ENCODE data around the gene MAML1. TPM values are rescaled to one million over a fixed set of nuclear protein-coding genes. Genes with fewer than 3 reads are reported as not detected.

Gene MAML1
- total and polyA plus RNA-seq, 2 experiments from 2014 or later = 9.6 to 43.9 TPM

DNA sequence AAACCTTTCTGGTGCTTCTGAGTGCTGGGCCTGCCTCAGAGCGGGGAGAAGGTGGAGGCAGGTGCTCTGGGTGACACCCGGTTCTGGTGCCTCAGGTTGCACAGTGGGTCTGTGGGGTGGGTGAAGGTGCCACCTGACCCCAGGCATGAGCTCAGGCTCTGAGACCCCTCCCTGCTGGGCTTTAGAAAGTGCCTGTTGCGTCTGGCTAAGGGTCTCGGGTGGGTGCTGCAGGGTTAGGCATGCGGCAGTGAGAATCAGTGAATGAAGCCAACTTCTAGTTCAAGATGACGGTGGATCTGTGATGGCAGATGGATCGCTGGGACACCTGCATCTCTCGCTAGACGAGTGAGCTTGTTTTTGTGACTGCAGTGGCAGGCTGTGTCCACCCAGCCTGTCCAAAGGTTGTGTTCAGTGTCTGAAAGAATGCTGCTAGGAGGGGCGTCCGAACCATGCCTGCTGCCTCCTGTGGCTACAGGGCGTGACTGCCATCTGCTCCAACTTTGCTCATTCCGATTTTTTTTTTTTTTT is 93.1 kb downstream of the MAML1 start:
- peaks cover 22% of the 10 kb centered on the region for H3F3A ChIP-seq (replicated peaks; ENCODE audit: low read depth)
- peaks cover 25% of the 10 kb centered on the region for H4K20me1 ChIP-seq (replicated peaks; ENCODE audit: insufficient read depth)

More for the DNA sequence above, 93.1 kb downstream of the MAML1 start:
- peaks cover 39% of the 10 kb centered on the region for H3K4me1 Mint-ChIP-seq
- peaks cover 90% of the 10 kb centered on the region for H3K36me3 Mint-ChIP-seq (ENCODE audit: low read depth)
- TF ChIP-seq POLR2AphosphoS5 (IDR thresholded peaks at IDR 0.05; ENCODE audit: low read depth) = no peak
- no peak for TF ChIP-seq JUNB (IDR thresholded peaks at IDR 0.05; ENCODE audit: unreplicated experiment)
- no peak for TF ChIP-seq CREB1 (CRISPR knock-in tag; IDR thresholded peaks at IDR 0.05; ENCODE audit: low read depth)
- TF ChIP-seq, protein P1, sequence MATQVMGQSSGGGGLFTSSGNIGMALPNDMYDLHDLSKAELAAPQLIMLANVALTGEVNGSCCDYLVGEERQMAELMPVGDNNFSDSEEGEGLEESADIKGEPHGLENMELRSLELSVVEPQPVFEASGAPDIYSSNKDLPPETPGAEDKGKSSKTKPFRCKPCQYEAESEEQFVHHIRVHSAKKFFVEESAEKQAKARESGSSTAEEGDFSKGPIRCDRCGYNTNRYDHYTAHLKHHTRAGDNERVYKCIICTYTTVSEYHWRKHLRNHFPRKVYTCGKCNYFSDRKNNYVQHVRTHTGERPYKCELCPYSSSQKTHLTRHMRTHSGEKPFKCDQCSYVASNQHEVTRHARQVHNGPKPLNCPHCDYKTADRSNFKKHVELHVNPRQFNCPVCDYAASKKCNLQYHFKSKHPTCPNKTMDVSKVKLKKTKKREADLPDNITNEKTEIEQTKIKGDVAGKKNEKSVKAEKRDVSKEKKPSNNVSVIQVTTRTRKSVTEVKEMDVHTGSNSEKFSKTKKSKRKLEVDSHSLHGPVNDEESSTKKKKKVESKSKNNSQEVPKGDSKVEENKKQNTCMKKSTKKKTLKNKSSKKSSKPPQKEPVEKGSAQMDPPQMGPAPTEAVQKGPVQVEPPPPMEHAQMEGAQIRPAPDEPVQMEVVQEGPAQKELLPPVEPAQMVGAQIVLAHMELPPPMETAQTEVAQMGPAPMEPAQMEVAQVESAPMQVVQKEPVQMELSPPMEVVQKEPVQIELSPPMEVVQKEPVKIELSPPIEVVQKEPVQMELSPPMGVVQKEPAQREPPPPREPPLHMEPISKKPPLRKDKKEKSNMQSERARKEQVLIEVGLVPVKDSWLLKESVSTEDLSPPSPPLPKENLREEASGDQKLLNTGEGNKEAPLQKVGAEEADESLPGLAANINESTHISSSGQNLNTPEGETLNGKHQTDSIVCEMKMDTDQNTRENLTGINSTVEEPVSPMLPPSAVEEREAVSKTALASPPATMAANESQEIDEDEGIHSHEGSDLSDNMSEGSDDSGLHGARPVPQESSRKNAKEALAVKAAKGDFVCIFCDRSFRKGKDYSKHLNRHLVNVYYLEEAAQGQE (IDR thresholded peaks at IDR 0.05; ENCODE audit: unreplicated experiment) = no peak
- no peak for TF ChIP-seq NANOG (IDR thresholded peaks at IDR 0.05; ENCODE audit: borderline replicate concordance)
- no peak for TF ChIP-seq ZNF331 (CRISPR knock-in tag; IDR thresholded peaks at IDR 0.05; ENCODE audit: low read depth)
- no peak for TF ChIP-seq ZNF114 (CRISPR knock-in tag; IDR thresholded peaks at IDR 0.05)
- TF ChIP-seq STAT1 (IDR thresholded peaks at IDR 0.05; ENCODE audit: unreplicated experiment) = no peak
- H3K9me3 Mint-ChIP-seq = peaks cover 4% of the 10 kb centered on the region; the same call in 2 of the 3 replicates
- Histone ChIP-seq H3K27ac (ENCODE audit: low read depth) (no peak overlapping the region), H3K27me3 (ENCODE audit: insufficient read depth) (no peaks in the 10 kb centered on the region), H3K36me3 (ENCODE audit: insufficient read depth) (peaks cover 29% of the 10 kb centered on the region), H3K79me2 (replicated peaks; ENCODE audit: insufficient read depth) (peaks cover 21% of the 10 kb centered on the region), H3K4me2 (no peak overlapping the region), H3K9me2 (ENCODE audit: insufficient read depth) (no peaks in the 10 kb centered on the region), H3K4me3 (no peak overlapping the region), H3K4me1 (ENCODE audit: insufficient read depth) (peaks cover 34% of the 10 kb centered on the region), H2AFZ (no peak overlapping the region)
- ATAC-seq = no peak
- no peak for DNase-seq (ENCODE audit: low spot score)
- no peak overlapping the region for H3K27ac Mint-ChIP-seq
- H3K27me3 Mint-ChIP-seq (ENCODE audit: insufficient read depth, low read depth, poor library complexity) = peaks cover 19% of the 10 kb centered on the region
- H3K4me3 Mint-ChIP-seq = no peak overlapping the region

MicroRNAs encoded within 50 kb of the gene (microRNA counts, 767-probe panel; counts per million panel counts)
- microRNA hsa-miR-1229 = not detected

Small RNAs within 50 kb of the gene (microRNA-seq; reads per million reads assigned to microRNA genes)
- gene MIR1229 = 1.6 reads per million

Small RNAs within 50 kb of the gene (small RNA-seq; reads per million reads assigned to genes)
- gene MIR1229 (ENCODE audit: low replicate concordance) = not detected

Other genes starting within 250 kb of the MAML1 start
- 25.0 and 31.6 TPM in 2 replicates for gene RUFY1, start 182.3 kb upstream of the MAML1 start, total RNA-seq (2014; rRNA removed; shearing (Covaris generic))
- gene RUFY1, start 182.3 kb upstream of the MAML1 start, polyA plus RNA-seq (2016; fragmentation: Nextera tagmentation; extraction: Ambion mirVana) = 22.7 and 25.3 TPM in 2 replicates
- 572 and 715 TPM in 2 replicates for gene HNRNPH1, start 109.2 kb upstream of the MAML1 start, total RNA-seq (2014; rRNA removed; shearing (Covaris generic))
- 330 and 410 TPM in 2 replicates for gene HNRNPH1, start 109.2 kb upstream of the MAML1 start, polyA plus RNA-seq (2016; fragmentation: Nextera tagmentation; extraction: Ambion mirVana)
- gene CBY3, start 51.8 kb upstream of the MAML1 start, total RNA-seq (2014; rRNA removed; shearing (Covaris generic)) = 0.52 and 2.3 TPM in 2 replicates
- gene CBY3, start 51.8 kb upstream of the MAML1 start, polyA plus RNA-seq (2016; fragmentation: Nextera tagmentation; extraction: Ambion mirVana) = 0.37 and 0.38 TPM in 2 replicates
- 440 and 530 TPM in 2 replicates for gene CANX, start 33.9 kb upstream of the MAML1 start, total RNA-seq (2014; rRNA removed; shearing (Covaris generic))
- 163 and 177 TPM in 2 replicates for gene CANX, start 33.9 kb upstream of the MAML1 start, polyA plus RNA-seq (2016; fragmentation: Nextera tagmentation; extraction: Ambion mirVana)
- 1.2 and 10.1 TPM in 2 replicates for gene LTC4S, start 61.2 kb downstream of the MAML1 start, total RNA-seq (2014; rRNA removed; shearing (Covaris generic))
- gene LTC4S, start 61.2 kb downstream of the MAML1 start, polyA plus RNA-seq (2016; fragmentation: Nextera tagmentation; extraction: Ambion mirVana) = 4.0 and 5.8 TPM in 2 replicates
- gene MGAT4B, start 74.0 kb downstream of the MAML1 start, total RNA-seq (2014; rRNA removed; shearing (Covaris generic)) = 101 and 102 TPM in 2 replicates
- gene MGAT4B, start 74.0 kb downstream of the MAML1 start, polyA plus RNA-seq (2016; fragmentation: Nextera tagmentation; extraction: Ambion mirVana) = 32.3 and 37.7 TPM in 2 replicates
- gene SQSTM1, start 88.1 kb downstream of the MAML1 start, total RNA-seq (2014; rRNA removed; shearing (Covaris generic)) = 83.6 and 92.6 TPM in 2 replicates
- 52.5 and 58.0 TPM in 2 replicates for gene SQSTM1, start 88.1 kb downstream of the MAML1 start, polyA plus RNA-seq (2016; fragmentation: Nextera tagmentation; extraction: Ambion mirVana)
- 29.4 and 34.4 TPM in 2 replicates for gene MRNIP, start 126.0 kb downstream of the MAML1 start, total RNA-seq (2014; rRNA removed; shearing (Covaris generic))
- 18.0 and 18.2 TPM in 2 replicates for gene MRNIP, start 126.0 kb downstream of the MAML1 start, polyA plus RNA-seq (2016; fragmentation: Nextera tagmentation; extraction: Ambion mirVana)
- gene TBC1D9B, start 175.1 kb downstream of the MAML1 start, total RNA-seq (2014; rRNA removed; shearing (Covaris generic)) = 34.5 and 38.0 TPM in 2 replicates
- 17.1 and 19.0 TPM in 2 replicates for gene TBC1D9B, start 175.1 kb downstream of the MAML1 start, polyA plus RNA-seq (2016; fragmentation: Nextera tagmentation; extraction: Ambion mirVana)

Measured in GM23338 (cell line).